Glutamatergic neuron (in vitro differentiated cells): ENCODE results near the gene PLK3. TPM values are rescaled to one million over a fixed set of nuclear protein-coding genes. Genes with fewer than 3 reads are reported as not detected.

Experiments
- DNase-seq: peaks from one replicate; pipeline ENCODE4 v3.0.0; 2022
- H3K27ac Mint-ChIP-seq: one replicate; pipeline ENCODE4 v1.8.0; 2020; ENCODE audit warnings: mild to moderate bottlenecking, mixed read lengths, inconsistent platforms; ENCODE audit not compliant: unreplicated experiment
- H3K27me3 Mint-ChIP-seq: one replicate; pipeline ENCODE4 v1.8.0; 2020; ENCODE audit warnings: mild to moderate bottlenecking, moderate library complexity, mixed read lengths, inconsistent platforms; ENCODE audit not compliant: unreplicated experiment
- H3K36me3 Mint-ChIP-seq: one replicate; pipeline ENCODE4 v1.8.0; 2020; ENCODE audit warnings: mild to moderate bottlenecking, mixed read lengths, inconsistent platforms; ENCODE audit not compliant: unreplicated experiment
- H3K4me1 Mint-ChIP-seq: one replicate; pipeline ENCODE4 v1.8.0; 2020; ENCODE audit warnings: mild to moderate bottlenecking, low read depth, mixed read lengths, inconsistent platforms; ENCODE audit not compliant: unreplicated experiment
- H3K4me3 Mint-ChIP-seq: one replicate; pipeline ENCODE4 v1.8.0; 2020; ENCODE audit warnings: mild to moderate bottlenecking, mixed read lengths, inconsistent platforms; ENCODE audit not compliant: unreplicated experiment
- H3K9me3 Mint-ChIP-seq: one replicate; pipeline ENCODE4 v1.8.0; 2020; ENCODE audit warnings: mild to moderate bottlenecking, moderate library complexity, mixed read lengths, inconsistent platforms; ENCODE audit not compliant: unreplicated experiment
- CTCF ChIP-seq: fragments of 200-600 bp; sonication (generic); IDR thresholded peaks from one replicate; pipeline ENCODE4 v1.5.0; 2021; ENCODE audit not compliant: partially characterized antibody, unreplicated experiment
- total RNA-seq: library from RNA; stranded (reverse); fragmentation: NEBNext Ultra II Directional; extraction: Animal tissue kit (Norgen Biotek cat#: 25700); gene quantifications from one replicate; pipeline ENCODE4 v1.2.1, GENCODE V29; 2021; ENCODE audit not compliant: unreplicated experiment

The PLK3 gene
- total RNA-seq, 1 donor from 2014 or later = 89.3 TPM

- Mint-ChIP-seq H3K9me3 (peaks cover 2% of the 10 kb centered on the region), H3K27me3 (no peaks in the 10 kb centered on the region), H3K27ac (no peak overlapping the region), H3K4me3 (peak overlapping the region; percentile 94), H3K4me1 (peaks cover 14% of the 10 kb centered on the region), H3K36me3 (no peaks in the 10 kb centered on the region)
- TF ChIP-seq CTCF = no peak
- DNase-seq = no peak
Measured at GRCh38 chr1:44777969-44778635, 22.1 kb upstream of the PLK3 start.

GRCh38 chr1:44778705-44779576, 21.2 kb upstream of the PLK3 start:
- H3K27ac Mint-ChIP-seq = no peak overlapping the region
- TF ChIP-seq CTCF = no peak
- H3K36me3 Mint-ChIP-seq = no peaks in the 10 kb centered on the region
- H3K4me1 Mint-ChIP-seq = peaks cover 22% of the 10 kb centered on the region
- peaks cover 8% of the 10 kb centered on the region for H3K9me3 Mint-ChIP-seq
- DNase-seq = no peak
- no peak overlapping the region for H3K4me3 Mint-ChIP-seq
- peaks cover 3% of the 10 kb centered on the region for H3K27me3 Mint-ChIP-seq

GRCh38 chr1:44780583-44781121, 19.5 kb upstream of the PLK3 start:
- DNase-seq = no peak
- Mint-ChIP-seq H3K9me3 (peaks cover 7% of the 10 kb centered on the region), H3K27me3 (peaks cover 5% of the 10 kb centered on the region), H3K36me3 (no peaks in the 10 kb centered on the region), H3K4me3 (no peak overlapping the region), H3K4me1 (peaks cover 21% of the 10 kb centered on the region), H3K27ac (no peak overlapping the region)
- no peak for TF ChIP-seq CTCF

GRCh38 chr1:44783697-44784093, 16.5 kb upstream of the PLK3 start:
- Mint-ChIP-seq H3K9me3 (peaks cover 7% of the 10 kb centered on the region), H3K27ac (no peak overlapping the region), H3K27me3 (peaks cover 5% of the 10 kb centered on the region), H3K4me3 (peak overlapping the region; percentile 79), H3K36me3 (no peaks in the 10 kb centered on the region), H3K4me1 (peaks cover 12% of the 10 kb centered on the region)
- DNase-seq = no peak
- TF ChIP-seq CTCF = no peak
